K562 (cell line): ENCODE data around the gene ASPG. TPM values are rescaled to one million over a fixed set of nuclear protein-coding genes. Genes with fewer than 3 reads are reported as not detected.

Source experiments
- ATAC-seq: fragments of 200-7000 bp; cut with Tn5 transposase; 3 replicates; pipeline ENCODE4 v1.9.1; 2020; ENCODE audit warnings: moderate library complexity
- BruUV-seq: library from RNA; stranded (reverse); fragments of 400-500 nt; replicated peaks from 2 replicates; lab custom pipeline; 2021; lab: Mats Ljungman, UMichigan
- CTCF ChIA-PET: fragments of 300-600 bp; formaldehyde crosslinking; extraction: SDS; loops from one replicate; lab custom pipeline; 2021; ENCODE audit warnings: low intra/inter-chr PET ratio; lab: Yijun Ruan, JAX
- POLR2A ChIA-PET: fragments of 300-600, 350-650 bp; sonication (Branson Sonifier 250); formaldehyde crosslinking; extraction: SDS; loops from one replicate; lab custom pipeline; 2021; ENCODE audit warnings: antibody characterized with exemption, inconsistent platforms; lab: Yijun Ruan, JAX
- DNase-seq, 4 experiments: peaks; one replicate each; pipeline versions ENCODE4 v3.0.0 to v3.0.0-alpha.2; 2011 to 2018; ENCODE audit warnings: low spot score in 3 of 4, mixed read lengths in 3 of 4; ENCODE audit errors: extremely low read depth in 1 of 4
- FAIRE-seq: peaks from 2 replicates; lab custom pipeline; 2011; peaks lifted over from hg19 to GRCh38; lab: Jason Lieb, UNC
- H2AFZ ChIP-seq: 2 replicates; pipeline ENCODE4 v1.6.0; 2011; ENCODE audit warnings: low read depth, low read length, control low read depth, inconsistent platforms
- H3K27ac ChIP-seq: fragments of 200-600 bp; 3 replicates; pipeline ENCODE4 v1.8.0; 2011; ENCODE audit warnings: low read depth, mild to moderate bottlenecking, control low read depth, inconsistent platforms, low read length, moderate library complexity, mixed read lengths; ENCODE audit errors: extremely low read depth
- H3K27me3 ChIP-seq, 2 experiments: fragments of 300-600 bp in 1 of 2; 2 replicates in 1 of 2; 3 replicates in 1 of 2; pipeline versions ENCODE4 v1.6.0 to v1.8.0; 2011; ENCODE audit warnings: inconsistent platforms in 2 of 2, low read length in 2 of 2, mild to moderate bottlenecking in 1 of 2, mixed read lengths in 1 of 2, moderate library complexity in 1 of 2; ENCODE audit not compliant: control insufficient read depth in 2 of 2, insufficient read depth in 2 of 2
- H3K36me3 ChIP-seq: fragments of 300-600 bp; 3 replicates; pipeline ENCODE4 v1.8.0; 2011; ENCODE audit warnings: mild to moderate bottlenecking, low read length, inconsistent platforms; ENCODE audit not compliant: control insufficient read depth, insufficient read depth
- H3K4me1 ChIP-seq, 2 experiments: fragments of 200-600 bp in 1 of 2; replicated peaks in 1 of 2; 2 replicates in 1 of 2; 3 replicates in 1 of 2; pipeline versions ENCODE4 v1.5.1 to v1.8.0; 2011; ENCODE audit warnings: inconsistent platforms in 2 of 2, low read length in 2 of 2, mild to moderate bottlenecking in 1 of 2, mixed read lengths in 1 of 2, moderate library complexity in 1 of 2; ENCODE audit not compliant: control insufficient read depth in 2 of 2, insufficient read depth in 2 of 2
- H3K4me2 ChIP-seq: 2 replicates; pipeline ENCODE4 v1.6.1; 2011; ENCODE audit warnings: low read length, control low read depth, inconsistent platforms, mixed read lengths; ENCODE audit not compliant: insufficient read depth
- H3K4me3 ChIP-seq: fragments of 200-600 bp; sonication (generic), shearing (Covaris generic); 2 replicates; pipeline ENCODE4 v1.5.1; 2016; ENCODE audit warnings: control low read depth, inconsistent platforms
- H3K79me2 ChIP-seq: fragments of 200-600 bp; 3 replicates; pipeline ENCODE4 v1.8.0; 2011; ENCODE audit warnings: low read length, inconsistent platforms; ENCODE audit not compliant: control insufficient read depth, insufficient read depth
- H3K9ac ChIP-seq, 2 experiments: 2 replicates each; pipeline versions ENCODE4 v1.6.0 to v1.6.1; 2011; ENCODE audit warnings: low read depth in 2 of 2, low read length in 2 of 2, control low read depth in 1 of 2, inconsistent platforms in 1 of 2, mild to moderate bottlenecking in 1 of 2, mixed read lengths in 1 of 2; ENCODE audit not compliant: insufficient read depth in 1 of 2
- H3K9me1 ChIP-seq: one replicate; pipeline ENCODE4 v1.6.0; 2011; ENCODE audit warnings: inconsistent platforms, mild to moderate bottlenecking, low read length, moderate library complexity; ENCODE audit not compliant: control insufficient read depth, insufficient read depth
- H3K9me3 ChIP-seq: replicated peaks from 2 replicates; pipeline ENCODE4 v1.5.1; 2011; ENCODE audit warnings: low read depth, low read length, inconsistent platforms; ENCODE audit not compliant: control insufficient read depth, insufficient read depth
- H4K20me1 ChIP-seq: replicated peaks from 2 replicates; pipeline ENCODE4 v1.6.1; 2011; ENCODE audit warnings: low read length, inconsistent platforms, mixed read lengths; ENCODE audit not compliant: control insufficient read depth, insufficient read depth
- HDAC2 ChIP-seq: fragments of 450-650 bp; IDR thresholded peaks from 2 replicates; pipeline ENCODE4 v1.6.1; 2016; ENCODE audit warnings: mild to moderate bottlenecking
- SAFB ChIP-seq: fragments of 200-400 bp; formaldehyde crosslinking; IDR thresholded peaks from 2 replicates; pipeline ENCODE4 v1.6.1; 2017; ENCODE audit warnings: low read depth, low read length, borderline replicate concordance
- SMAD1 ChIP-seq: fragments of 150-350 bp; IDR thresholded peaks from 2 replicates; pipeline ENCODE4 v1.6.1; 2014; ENCODE audit warnings: low read length, low read depth; ENCODE audit not compliant: partially characterized antibody
- ZNF785 ChIP-seq: fragments of 250-450 bp; sonication (Bioruptor Pico); IDR thresholded peaks from 2 replicates; pipeline ENCODE4 v1.4.0; 2020; ENCODE audit warnings: mild to moderate bottlenecking
- WGBS: fragments of 100-300 bp; shearing (Covaris generic); methylation state at CpG from one replicate; pipeline ENCODE4 v1.1.6; 2016; ENCODE audit warnings: low coverage, mixed read lengths; ENCODE audit not compliant: insufficient coverage; ENCODE audit errors: missing lambda C conversion rate; 5-methylcytosine and 5-hydroxymethylcytosine counted together
- in situ Hi-C: fragments of 300-500 bp; cut with MboI; formaldehyde crosslinking; loops from 4 replicates; pipeline ENCODE4 v1.15.0; 2018; ENCODE audit warnings: inconsistent platforms, mixed read lengths
- intact Hi-C: fragments of 100-400 bp; cut with micrococcal nuclease; formaldehyde crosslinking; loops from 2 replicates; pipeline ENCODE4 v1.14.2; 2022
- polyA plus RNA-seq, 8 experiments: library from polyadenylated mRNA; depleted of rRNA in 4 of 8; stranded (reverse) in 5 of 8; unstranded in 3 of 8; fragments of >200 nt; fragmentation: Nextera tagmentation in 2 of 8; fragmentation: Illumina TruSeq in 1 of 8; extraction: Ambion mirVana in 2 of 8; extraction: Trizol in 1 of 8; gene quantifications; 2 replicates each; pipeline versions ENCODE4 v1.2.1 to v1.2.3, GENCODE V29; 2011 to 2014; ENCODE audit warnings: inconsistent platforms in 1 of 8, missing spikeins in 1 of 8
- total RNA-seq, 7 experiments: library from RNA; depleted of rRNA in 6 of 7; stranded (reverse); fragments of >200 nt in 6 of 7; fragmentation: Illumina TruSeq in 2 of 7; extraction: Trizol in 2 of 7; gene quantifications; 2 replicates each; pipeline versions ENCODE4 v1.2.1 to v1.2.3, GENCODE V29; 2011 to 2021; ENCODE audit warnings: low replicate concordance in 1 of 7
- TF ChIP-seq, protein P1 (sequence below): fragments of 250-450 bp; sonication (Bioruptor Pico); IDR thresholded peaks from 2 replicates; pipeline ENCODE4 v1.6.1; 2021; ENCODE audit warnings: mild to moderate bottlenecking
- TF ChIP-seq, protein P2 (sequence below): fragments of 250-450 bp; sonication (Bioruptor Pico); IDR thresholded peaks from 2 replicates; pipeline ENCODE4 v1.4.0; 2020; ENCODE audit warnings: mild to moderate bottlenecking, moderate library complexity
- TF ChIP-seq, protein P3 (sequence below): fragments of 250-450 bp; sonication (Bioruptor Pico); IDR thresholded peaks from 2 replicates; pipeline ENCODE4 v1.4.0; 2020; ENCODE audit warnings: mild to moderate bottlenecking

ASPG gene
- total and polyA plus RNA-seq, 9 of the 15 experiments (the other 6 are each of a cell fraction or from before 2014, with no cell fraction given), result 0.18 TPM; not detected in 8

- TF ChIP-seq, protein P1, sequence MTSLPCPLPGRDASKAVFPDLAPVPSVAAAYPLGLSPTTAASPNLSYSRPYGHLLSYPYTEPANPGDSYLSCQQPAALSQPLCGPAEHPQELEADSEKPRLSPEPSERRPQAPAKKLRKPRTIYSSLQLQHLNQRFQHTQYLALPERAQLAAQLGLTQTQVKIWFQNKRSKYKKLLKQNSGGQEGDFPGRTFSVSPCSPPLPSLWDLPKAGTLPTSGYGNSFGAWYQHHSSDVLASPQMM, result no peak
Measured at GRCh38 chr14:104140463-104141331, 55.2 kb downstream of the ASPG start (continued).

GRCh38 chr14:104141621-104142091 is 56.2 kb downstream of the ASPG start:
- ChIA-PET POLR2A (no interaction called here), CTCF (no interaction called here)
- Histone ChIP-seq H3K9me1 (no peaks in the 10 kb centered on the region), H2AFZ (no peak overlapping the region), H3K4me1 (0 out of 5 replicates have a peak, but pooled peaks cover 0 to 7% of the 10 kb centered on the region in 2 experiments), H4K20me1 (no peaks in the 10 kb centered on the region), H3K9ac (no peak overlapping the region), H3K27me3 (peaks cover 0 to 20% of the 10 kb centered on the region in 2 experiments; a peak in 1 of 5 replicates), H3K4me3 (no peak overlapping the region), H3K27ac (no peak overlapping the region), H3K79me2 (no peaks in the 10 kb centered on the region), H3K4me2 (no peak overlapping the region), H3K36me3 (no peaks in the 10 kb centered on the region), H3K9me3 (no peaks in the 10 kb centered on the region)
- no peak for ATAC-seq
- DNase-seq, result no peak
- TF ChIP-seq, protein P2, sequence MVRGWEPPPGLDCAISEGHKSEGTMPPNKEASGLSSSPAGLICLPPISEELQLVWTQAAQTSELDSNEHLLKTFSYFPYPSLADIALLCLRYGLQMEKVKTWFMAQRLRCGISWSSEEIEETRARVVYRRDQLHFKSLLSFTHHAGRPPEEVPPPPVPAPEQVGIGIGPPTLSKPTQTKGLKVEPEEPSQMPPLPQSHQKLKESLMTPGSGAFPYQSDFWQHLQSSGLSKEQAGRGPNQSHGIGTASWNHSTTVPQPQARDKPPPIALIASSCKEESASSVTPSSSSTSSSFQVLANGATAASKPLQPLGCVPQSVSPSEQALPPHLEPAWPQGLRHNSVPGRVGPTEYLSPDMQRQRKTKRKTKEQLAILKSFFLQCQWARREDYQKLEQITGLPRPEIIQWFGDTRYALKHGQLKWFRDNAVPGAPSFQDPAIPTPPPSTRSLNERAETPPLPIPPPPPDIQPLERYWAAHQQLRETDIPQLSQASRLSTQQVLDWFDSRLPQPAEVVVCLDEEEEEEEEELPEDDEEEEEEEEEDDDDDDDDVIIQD (CRISPR knock-in tag), result no peak
- no peak for TF ChIP-seq SMAD1
- TF ChIP-seq, protein P3, sequence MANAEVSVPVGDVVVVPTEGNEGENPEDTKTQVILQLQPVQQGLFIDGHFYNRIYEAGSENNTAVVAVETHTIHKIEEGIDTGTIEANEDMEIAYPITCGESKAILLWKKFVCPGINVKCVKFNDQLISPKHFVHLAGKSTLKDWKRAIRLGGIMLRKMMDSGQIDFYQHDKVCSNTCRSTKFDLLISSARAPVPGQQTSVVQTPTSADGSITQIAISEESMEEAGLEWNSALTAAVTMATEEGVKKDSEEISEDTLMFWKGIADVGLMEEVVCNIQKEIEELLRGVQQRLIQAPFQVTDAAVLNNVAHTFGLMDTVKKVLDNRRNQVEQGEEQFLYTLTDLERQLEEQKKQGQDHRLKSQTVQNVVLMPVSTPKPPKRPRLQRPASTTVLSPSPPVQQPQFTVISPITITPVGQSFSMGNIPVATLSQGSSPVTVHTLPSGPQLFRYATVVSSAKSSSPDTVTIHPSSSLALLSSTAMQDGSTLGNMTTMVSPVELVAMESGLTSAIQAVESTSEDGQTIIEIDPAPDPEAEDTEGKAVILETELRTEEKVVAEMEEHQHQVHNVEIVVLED (CRISPR knock-in tag), result no peak
- no peak for TF ChIP-seq HDAC2
- TF ChIP-seq SAFB, result no peak
- TF ChIP-seq ZNF785 (CRISPR knock-in tag), result no peak
- no peak for FAIRE-seq
- intact Hi-C loops, result no loop called here
- 7% methylated on average over 9 of the region's 15 CpGs for WGBS
- in situ Hi-C loops, result no loop called here
- no TSS peak for BruUV-seq
